DOHH2 (cell line): ENCODE data around the gene SMG6.

Experiments
- CTCF ChIP-seq: fragments of 200-600 bp; sonication (generic); IDR thresholded peaks from one replicate; pipeline ENCODE4 v1.5.1; 2014; ENCODE audit warnings: antibody characterized with exemption, mild to moderate bottlenecking, low read depth, low read length; ENCODE audit not compliant: poor library complexity, severe bottlenecking
- EZH2phosphoT487 ChIP-seq: fragments of 200-600 bp; sonication (generic); IDR thresholded peaks from 2 replicates; pipeline ENCODE4 v1.6.1; 2017; ENCODE audit warnings: borderline replicate concordance, mild to moderate bottlenecking, antibody characterized with exemption, low read length, moderate library complexity, mixed read lengths

- TF ChIP-seq CTCF (no peak), EZH2phosphoT487 (no peak)
Measured at GRCh38 chr17:2181897-2182448, 121.6 kb downstream of the SMG6 start.
